Measurements from ENCODE around the gene PARD3. TPM values are rescaled to one million over a fixed set of nuclear protein-coding genes. Genes with fewer than 3 reads are reported as not detected.

Gene PARD3
- total RNA-seq, 1 experiment from 2014 or later, result 46.3 TPM

DNA sequence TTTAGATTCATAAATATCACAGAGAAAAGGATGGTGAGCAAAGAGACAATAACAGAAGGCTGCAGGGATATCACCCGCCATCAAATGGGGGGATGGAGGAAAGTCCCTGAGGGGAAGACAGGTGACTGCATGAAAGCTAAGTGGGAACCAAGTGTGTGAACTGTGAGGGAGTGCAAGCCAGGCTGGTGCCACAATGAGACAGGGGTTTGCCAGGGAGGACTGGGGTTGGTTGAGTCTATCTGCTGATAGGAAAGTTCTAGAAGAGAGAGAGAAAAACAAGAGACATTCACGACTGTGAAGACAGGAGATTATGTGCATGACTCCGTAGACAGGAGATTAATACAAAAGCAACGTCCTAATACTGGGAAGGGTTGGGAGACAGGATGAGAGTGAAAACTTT lies 376.4 kb downstream of the PARD3 start:
- CTCF ChIA-PET, result no interaction called here
- no peak overlapping the region for H3K9ac ChIP-seq (ENCODE audit: low read length)
- no peaks in the 10 kb centered on the region for H3K9me3 ChIP-seq (ENCODE audit: control insufficient read depth in 1 of 2, insufficient read depth in 1 of 2, low read depth in 1 of 2, low read length in 2 of 2)
- H3K27me3 ChIP-seq (ENCODE audit: insufficient read depth, low read length), result no peaks in the 10 kb centered on the region
- no peak overlapping the region for H3K4me3 ChIP-seq (replicated peaks in 1 of 2; ENCODE audit: low read depth in 1 of 2, low read length in 2 of 2)
- RAD21 ChIA-PET (ENCODE audit: low non-redundant PET in 1 of 2, low total read pairs in 2 of 2, uncharacterized antibody in 2 of 2, unreplicated experiment in 2 of 2), result no interaction called here
- no peaks in the 10 kb centered on the region for H3K9me2 ChIP-seq (ENCODE audit: insufficient read depth)
- H3K4me1 ChIP-seq (ENCODE audit: control insufficient read depth in 1 of 2, insufficient read depth in 2 of 2, low read length in 2 of 2), result peaks cover 9% of the 10 kb centered on the region in 2 experiments; a peak in 3 of 4 replicates
- no TSS peak for BruUV-seq (replicated peaks)
- no peak for DNase-seq (ENCODE audit: low read depth, low spot score)
- POLR2A ChIA-PET, result no interaction called here
- H3K4me2 ChIP-seq (ENCODE audit: low read length), result no peak overlapping the region
- TF ChIP-seq EZH2 (IDR thresholded peaks at IDR 0.05), result no peak
- no peak for TF ChIP-seq SRF (IDR thresholded peaks at IDR 0.05; ENCODE audit: low read depth)
- TF ChIP-seq, protein P1, sequence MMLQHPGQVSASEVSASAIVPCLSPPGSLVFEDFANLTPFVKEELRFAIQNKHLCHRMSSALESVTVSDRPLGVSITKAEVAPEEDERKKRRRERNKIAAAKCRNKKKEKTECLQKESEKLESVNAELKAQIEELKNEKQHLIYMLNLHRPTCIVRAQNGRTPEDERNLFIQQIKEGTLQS (IDR thresholded peaks at IDR 0.05), result no peak
- TF ChIP-seq SP1 (IDR thresholded peaks at IDR 0.05; ENCODE audit: low read depth), result no peak
- no peak for TF ChIP-seq EGR1 (IDR thresholded peaks at IDR 0.05; ENCODE audit: low read depth)
- no peak for TF ChIP-seq TCF7L2 (IDR thresholded peaks at IDR 0.05; ENCODE audit: borderline replicate concordance, extremely low read depth, insufficient read depth, insufficient read length)
- no peaks in the 10 kb centered on the region for H3K36me3 ChIP-seq (ENCODE audit: control insufficient read depth in 1 of 2, insufficient read depth in 2 of 2, low read length in 2 of 2)
- H3K79me2 ChIP-seq (ENCODE audit: insufficient read depth, low read length), result no peaks in the 10 kb centered on the region
- intact Hi-C loops (cut with micrococcal nuclease), result no loop called here
- no peak overlapping the region for H2AFZ ChIP-seq (ENCODE audit: low read depth, low read length, poor library complexity, severe bottlenecking)
- H4K20me1 ChIP-seq (ENCODE audit: insufficient read depth), result no peaks in the 10 kb centered on the region
- H3K27ac ChIP-seq (ENCODE audit: low read depth, low read length), result no peak overlapping the region
- no peak for ATAC-seq

GRCh38 chr10:34437906-34438305 lies 377.2 kb downstream of the PARD3 start:
- Histone ChIP-seq H3K27ac (ENCODE audit: low read depth, low read length) (no peak overlapping the region), H3K9ac (ENCODE audit: low read length) (no peak overlapping the region), H3K9me3 (ENCODE audit: control insufficient read depth in 1 of 2, insufficient read depth in 1 of 2, low read depth in 1 of 2, low read length in 2 of 2) (no peaks in the 10 kb centered on the region), H3K4me3 (replicated peaks in 1 of 2; ENCODE audit: low read depth in 1 of 2, low read length in 2 of 2) (no peak overlapping the region), H3K4me2 (ENCODE audit: low read length) (no peak overlapping the region), H3K4me1 (ENCODE audit: control insufficient read depth in 1 of 2, insufficient read depth in 2 of 2, low read length in 2 of 2) (peaks cover 9 to 10% of the 10 kb centered on the region in 2 experiments; a peak in 3 of 4 replicates), H3K36me3 (ENCODE audit: control insufficient read depth in 1 of 2, insufficient read depth in 2 of 2, low read length in 2 of 2) (no peaks in the 10 kb centered on the region), H3K27me3 (ENCODE audit: insufficient read depth, low read length) (no peaks in the 10 kb centered on the region), H2AFZ (ENCODE audit: low read depth, low read length, poor library complexity, severe bottlenecking) (no peak overlapping the region), H4K20me1 (ENCODE audit: insufficient read depth) (no peaks in the 10 kb centered on the region), H3K9me2 (ENCODE audit: insufficient read depth) (no peaks in the 10 kb centered on the region), H3K79me2 (ENCODE audit: insufficient read depth, low read length) (no peaks in the 10 kb centered on the region)
- TF ChIP-seq, protein P2, sequence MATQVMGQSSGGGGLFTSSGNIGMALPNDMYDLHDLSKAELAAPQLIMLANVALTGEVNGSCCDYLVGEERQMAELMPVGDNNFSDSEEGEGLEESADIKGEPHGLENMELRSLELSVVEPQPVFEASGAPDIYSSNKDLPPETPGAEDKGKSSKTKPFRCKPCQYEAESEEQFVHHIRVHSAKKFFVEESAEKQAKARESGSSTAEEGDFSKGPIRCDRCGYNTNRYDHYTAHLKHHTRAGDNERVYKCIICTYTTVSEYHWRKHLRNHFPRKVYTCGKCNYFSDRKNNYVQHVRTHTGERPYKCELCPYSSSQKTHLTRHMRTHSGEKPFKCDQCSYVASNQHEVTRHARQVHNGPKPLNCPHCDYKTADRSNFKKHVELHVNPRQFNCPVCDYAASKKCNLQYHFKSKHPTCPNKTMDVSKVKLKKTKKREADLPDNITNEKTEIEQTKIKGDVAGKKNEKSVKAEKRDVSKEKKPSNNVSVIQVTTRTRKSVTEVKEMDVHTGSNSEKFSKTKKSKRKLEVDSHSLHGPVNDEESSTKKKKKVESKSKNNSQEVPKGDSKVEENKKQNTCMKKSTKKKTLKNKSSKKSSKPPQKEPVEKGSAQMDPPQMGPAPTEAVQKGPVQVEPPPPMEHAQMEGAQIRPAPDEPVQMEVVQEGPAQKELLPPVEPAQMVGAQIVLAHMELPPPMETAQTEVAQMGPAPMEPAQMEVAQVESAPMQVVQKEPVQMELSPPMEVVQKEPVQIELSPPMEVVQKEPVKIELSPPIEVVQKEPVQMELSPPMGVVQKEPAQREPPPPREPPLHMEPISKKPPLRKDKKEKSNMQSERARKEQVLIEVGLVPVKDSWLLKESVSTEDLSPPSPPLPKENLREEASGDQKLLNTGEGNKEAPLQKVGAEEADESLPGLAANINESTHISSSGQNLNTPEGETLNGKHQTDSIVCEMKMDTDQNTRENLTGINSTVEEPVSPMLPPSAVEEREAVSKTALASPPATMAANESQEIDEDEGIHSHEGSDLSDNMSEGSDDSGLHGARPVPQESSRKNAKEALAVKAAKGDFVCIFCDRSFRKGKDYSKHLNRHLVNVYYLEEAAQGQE (IDR thresholded peaks at IDR 0.05; ENCODE audit: low read depth), result no peak
- TF ChIP-seq CBX3 (IDR thresholded peaks at IDR 0.05; ENCODE audit: low read depth), result no peak
- TF ChIP-seq YY1 (IDR thresholded peaks at IDR 0.05; ENCODE audit: extremely low read depth, insufficient replicate concordance, low read depth, low read length), result no peak
- TF ChIP-seq, protein P3, sequence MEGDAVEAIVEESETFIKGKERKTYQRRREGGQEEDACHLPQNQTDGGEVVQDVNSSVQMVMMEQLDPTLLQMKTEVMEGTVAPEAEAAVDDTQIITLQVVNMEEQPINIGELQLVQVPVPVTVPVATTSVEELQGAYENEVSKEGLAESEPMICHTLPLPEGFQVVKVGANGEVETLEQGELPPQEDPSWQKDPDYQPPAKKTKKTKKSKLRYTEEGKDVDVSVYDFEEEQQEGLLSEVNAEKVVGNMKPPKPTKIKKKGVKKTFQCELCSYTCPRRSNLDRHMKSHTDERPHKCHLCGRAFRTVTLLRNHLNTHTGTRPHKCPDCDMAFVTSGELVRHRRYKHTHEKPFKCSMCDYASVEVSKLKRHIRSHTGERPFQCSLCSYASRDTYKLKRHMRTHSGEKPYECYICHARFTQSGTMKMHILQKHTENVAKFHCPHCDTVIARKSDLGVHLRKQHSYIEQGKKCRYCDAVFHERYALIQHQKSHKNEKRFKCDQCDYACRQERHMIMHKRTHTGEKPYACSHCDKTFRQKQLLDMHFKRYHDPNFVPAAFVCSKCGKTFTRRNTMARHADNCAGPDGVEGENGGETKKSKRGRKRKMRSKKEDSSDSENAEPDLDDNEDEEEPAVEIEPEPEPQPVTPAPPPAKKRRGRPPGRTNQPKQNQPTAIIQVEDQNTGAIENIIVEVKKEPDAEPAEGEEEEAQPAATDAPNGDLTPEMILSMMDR (IDR thresholded peaks at IDR 0.05 in 2 of 3, conservative IDR thresholded peaks at IDR 0.05 in 1 of 3; ENCODE audit: borderline replicate concordance in 1 of 3, insufficient read depth in 1 of 3, low read depth in 2 of 3, low read length in 2 of 3), result no peak
- TF ChIP-seq, protein P1 (IDR thresholded peaks at IDR 0.05), result no peak
- TF ChIP-seq EGR1 (IDR thresholded peaks at IDR 0.05; ENCODE audit: low read depth), result no peak
- TF ChIP-seq RAD21 (IDR thresholded peaks at IDR 0.05; ENCODE audit: low read depth), result no peak
- no peak for TF ChIP-seq SP1 (IDR thresholded peaks at IDR 0.05; ENCODE audit: low read depth)
- no peak for TF ChIP-seq CEBPB (IDR thresholded peaks at IDR 0.05; ENCODE audit: low read depth)
- TF ChIP-seq EZH2phosphoT487 (IDR thresholded peaks at IDR 0.05; ENCODE audit: borderline replicate concordance), result no peak
- TF ChIP-seq ELF1 (IDR thresholded peaks at IDR 0.05; ENCODE audit: borderline replicate concordance, low read depth), result no peak
- ChIA-PET POLR2A (no interaction called here), CTCF (no interaction called here), RAD21 (ENCODE audit: low non-redundant PET in 1 of 2, low total read pairs in 2 of 2, uncharacterized antibody in 2 of 2, unreplicated experiment in 2 of 2) (no interaction called here)
- DNase-seq (ENCODE audit: low read depth, low spot score) (no peak), ATAC-seq (no peak)
- intact Hi-C loops (cut with micrococcal nuclease), result no loop called here
- no TSS peak for BruUV-seq (replicated peaks)

All from HCT116 (cell line).